ENCODE measurements around the gene AEN.

Gene AEN, protein sequence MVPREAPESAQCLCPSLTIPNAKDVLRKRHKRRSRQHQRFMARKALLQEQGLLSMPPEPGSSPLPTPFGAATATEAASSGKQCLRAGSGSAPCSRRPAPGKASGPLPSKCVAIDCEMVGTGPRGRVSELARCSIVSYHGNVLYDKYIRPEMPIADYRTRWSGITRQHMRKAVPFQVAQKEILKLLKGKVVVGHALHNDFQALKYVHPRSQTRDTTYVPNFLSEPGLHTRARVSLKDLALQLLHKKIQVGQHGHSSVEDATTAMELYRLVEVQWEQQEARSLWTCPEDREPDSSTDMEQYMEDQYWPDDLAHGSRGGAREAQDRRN

DNA sequence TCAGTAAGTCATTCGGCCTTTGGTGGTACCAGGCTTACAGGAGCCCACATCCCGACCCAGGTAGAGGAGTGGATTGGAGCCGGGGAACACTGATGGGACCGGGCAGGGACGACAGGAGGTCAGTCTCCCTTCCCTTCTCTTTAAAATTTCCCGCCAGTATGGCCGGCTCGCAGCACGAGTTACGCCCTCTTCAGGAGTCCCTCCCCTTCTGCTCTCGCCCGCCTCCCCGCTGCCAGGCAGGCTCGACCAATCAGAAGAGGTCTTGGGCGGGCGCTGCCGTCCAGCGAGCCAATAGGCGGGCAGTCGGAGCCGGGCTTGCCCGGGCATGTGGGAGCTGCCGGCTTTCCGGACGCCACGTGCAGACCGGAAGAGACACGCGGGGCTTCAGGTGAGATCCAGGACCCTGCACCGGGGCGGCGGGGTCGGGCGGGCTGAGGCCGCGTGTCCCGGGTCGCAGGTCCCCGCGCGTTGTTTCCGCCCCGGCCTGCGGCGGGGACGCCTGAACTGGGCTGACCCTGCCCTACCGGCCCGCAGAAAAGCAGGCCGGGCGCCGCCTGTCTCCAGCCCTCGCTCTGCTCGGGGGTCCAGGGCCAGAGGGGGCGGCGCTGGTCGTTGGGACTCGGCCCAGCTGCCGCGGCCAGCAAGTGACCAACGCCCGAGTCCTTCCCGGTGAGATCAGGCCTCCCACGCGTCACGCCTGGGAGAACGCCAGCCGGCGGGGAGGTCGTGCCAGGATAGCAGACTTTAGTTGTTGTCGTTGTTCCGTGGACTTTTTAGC lies at the start of gene AEN:
TSS of gene AEN (plus strand) at position 346 of the 778 bp plus-strand sequence. CDS start 4,870 bp downstream, outside the sequence.
- DNase-seq: peak; percentile 88 to 94 (median 92)

DNA sequence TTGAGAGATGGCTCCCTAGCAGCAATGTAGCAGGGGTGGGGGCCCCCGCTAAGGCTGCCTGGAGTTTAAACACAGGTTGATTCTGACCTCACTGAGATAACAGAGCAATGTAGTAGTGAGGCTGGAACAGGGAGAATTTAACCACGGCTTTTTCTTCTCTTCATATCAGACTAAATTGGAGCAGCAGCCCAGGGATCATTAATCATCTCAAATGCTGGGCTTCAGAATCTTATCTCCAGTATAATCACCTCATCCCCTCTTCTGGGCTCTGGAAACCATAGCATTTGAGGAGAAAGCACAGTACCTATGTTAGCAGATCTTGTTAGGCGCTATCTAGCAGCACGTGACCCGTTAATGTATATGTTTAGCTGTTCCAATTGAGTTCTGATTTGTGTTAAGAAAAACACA lies 49.3 kb upstream of the AEN start:
- DNase-seq: no peak

DNA sequence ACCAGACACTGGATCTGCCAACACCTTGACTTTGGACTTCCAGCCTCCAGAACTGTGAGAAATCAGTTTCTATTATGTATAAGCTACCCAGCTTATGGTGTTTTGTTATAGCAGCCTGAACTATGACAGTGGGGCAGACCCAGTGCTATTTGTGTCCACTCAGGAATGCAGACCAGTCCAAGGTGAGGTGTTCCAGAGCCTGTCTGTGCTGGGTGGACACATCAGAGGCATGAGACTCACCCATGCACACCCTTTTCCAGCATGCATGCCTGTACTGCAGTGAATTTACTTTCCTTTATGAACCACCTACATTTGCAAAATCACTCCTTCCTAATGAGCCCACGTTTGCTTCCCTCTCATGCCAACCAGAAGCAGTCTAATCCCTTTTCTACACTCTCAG lies 47.1 kb upstream of the AEN start:
- no peak for DNase-seq

DNA sequence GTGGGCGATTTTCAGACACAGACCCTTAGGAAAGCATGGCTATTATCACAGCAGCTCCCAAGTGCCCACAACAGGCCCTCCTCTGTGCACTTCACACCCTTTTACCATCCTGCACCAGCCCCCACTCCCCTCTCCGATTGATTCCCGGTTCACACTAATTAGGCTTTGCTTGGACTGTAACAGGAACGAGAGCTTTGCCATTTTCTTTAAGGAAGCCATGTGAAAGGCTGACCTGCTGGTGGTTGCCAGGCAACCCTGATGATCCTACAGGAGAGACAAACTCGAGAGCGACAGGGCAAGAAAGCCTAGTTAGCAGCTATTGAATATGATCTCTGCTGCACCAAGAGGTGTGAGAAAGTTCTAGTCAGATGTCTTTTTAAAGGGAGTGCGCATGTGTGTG lies 46.5 kb upstream of the AEN start:
- no peak for DNase-seq

DNA sequence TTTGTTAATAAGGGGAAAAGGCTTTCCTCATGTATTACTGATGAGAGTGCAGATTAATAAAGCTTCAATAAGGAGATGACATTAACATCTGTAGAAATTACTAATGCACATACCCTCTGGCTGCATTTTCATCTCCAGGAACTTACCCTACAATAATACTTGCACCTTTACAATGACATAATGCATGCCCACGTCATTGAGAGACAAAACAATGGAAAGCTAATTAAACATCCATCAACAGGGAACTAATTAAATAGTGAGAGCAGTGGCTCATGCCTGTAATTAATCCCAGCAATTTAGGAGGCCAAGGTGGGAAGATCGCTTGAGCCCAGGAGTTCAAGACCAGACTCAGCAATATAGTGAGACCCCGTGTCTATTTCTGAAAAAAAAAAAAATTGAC lies 41.8 kb upstream of the AEN start:
- DNase-seq: no peak

DNA sequence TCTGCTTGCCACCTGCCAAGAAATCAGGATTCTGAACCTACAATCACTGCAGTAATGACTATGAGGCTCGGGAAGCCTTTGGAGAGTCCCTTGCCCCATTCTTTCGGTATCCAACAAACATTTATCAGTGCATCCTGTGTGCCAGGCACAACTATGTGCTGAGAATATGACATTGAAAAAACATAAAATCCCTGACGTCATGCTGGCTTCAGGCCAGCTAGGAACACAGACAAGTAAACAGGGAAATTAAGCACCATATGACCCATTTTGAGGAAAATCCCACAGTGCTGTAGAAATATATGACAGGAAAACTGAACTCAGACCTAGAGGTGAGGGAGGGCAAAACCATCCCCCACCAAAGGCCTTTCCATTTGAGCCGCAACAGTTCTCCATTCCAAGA lies 40.6 kb upstream of the AEN start:
- DNase-seq: no peak

DNA sequence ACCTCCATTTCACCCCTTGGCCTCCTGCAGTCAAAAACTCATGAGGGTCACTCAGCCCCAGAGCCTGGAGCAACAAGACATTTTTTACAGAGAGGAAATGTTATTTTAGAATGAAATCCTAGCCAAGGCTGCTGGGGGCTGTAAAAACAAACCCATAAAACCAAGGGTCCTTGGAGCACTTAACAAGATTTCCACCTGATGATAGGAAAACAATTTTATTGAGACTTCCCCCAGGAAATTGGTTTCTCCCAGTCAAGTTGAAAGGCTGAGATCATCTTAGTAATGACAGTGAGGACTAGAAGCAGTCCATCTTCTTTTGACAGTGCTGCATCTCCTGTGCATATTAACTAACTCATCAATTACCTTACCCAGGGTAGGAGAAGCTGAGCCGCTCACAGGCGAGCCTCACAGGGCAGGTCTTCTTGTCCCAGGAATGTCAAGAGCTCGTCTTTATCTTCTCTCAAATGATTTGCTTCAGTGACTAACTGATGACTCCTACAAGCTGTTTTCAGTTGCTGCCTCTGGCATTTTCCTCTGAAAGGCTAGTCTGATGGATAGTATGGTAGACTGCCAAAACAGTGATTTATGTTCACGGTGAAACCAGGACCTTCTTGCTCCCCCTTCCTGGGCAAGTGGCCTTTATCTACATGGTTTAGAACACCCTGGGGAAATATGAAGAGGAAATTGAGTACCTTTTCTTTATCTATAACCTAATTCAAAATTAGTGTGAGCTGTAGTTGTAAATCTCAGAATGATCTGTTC lies 34.6 kb upstream of the AEN start:
- no peak for DNase-seq

DNA sequence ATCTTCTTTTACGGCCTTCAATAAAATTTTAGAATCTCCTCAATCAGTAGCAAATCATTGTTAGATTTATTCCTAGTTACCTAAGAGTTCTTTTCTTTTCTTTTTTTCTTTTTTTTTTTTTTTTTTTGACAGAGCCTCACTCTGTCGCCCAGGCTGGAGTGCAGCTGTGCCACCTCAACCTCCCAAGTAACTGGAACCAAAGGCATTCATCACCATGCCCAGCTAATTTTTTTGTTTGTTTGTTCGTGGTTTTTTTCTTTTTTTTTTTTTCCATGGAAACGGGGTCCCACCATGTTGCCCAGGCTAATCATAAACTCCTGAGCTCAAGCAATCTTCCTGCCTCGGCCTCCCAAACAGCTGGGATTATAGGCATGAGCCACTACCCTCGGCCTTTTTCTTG lies 30.4 kb upstream of the AEN start:
- no peak for DNase-seq

DNA sequence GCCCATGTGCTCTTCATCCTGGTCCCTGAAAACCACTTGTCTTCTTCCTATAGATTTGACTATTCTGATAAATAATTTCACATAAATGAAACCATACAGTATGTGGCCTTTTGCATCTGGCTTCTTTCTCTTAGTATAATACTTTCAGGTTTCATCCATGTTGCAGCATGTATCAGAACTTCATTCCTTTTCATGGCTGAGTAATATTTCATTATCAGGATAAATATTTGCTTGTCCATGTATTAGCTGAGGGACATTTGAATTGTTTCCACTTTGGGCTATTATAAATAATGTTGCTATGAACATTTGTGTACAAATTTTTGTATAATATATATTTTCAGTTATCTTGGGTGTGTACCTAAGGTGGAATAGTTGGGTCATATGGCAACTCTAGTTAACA lies 29.8 kb upstream of the AEN start:
- DNase-seq: no peak

DNA sequence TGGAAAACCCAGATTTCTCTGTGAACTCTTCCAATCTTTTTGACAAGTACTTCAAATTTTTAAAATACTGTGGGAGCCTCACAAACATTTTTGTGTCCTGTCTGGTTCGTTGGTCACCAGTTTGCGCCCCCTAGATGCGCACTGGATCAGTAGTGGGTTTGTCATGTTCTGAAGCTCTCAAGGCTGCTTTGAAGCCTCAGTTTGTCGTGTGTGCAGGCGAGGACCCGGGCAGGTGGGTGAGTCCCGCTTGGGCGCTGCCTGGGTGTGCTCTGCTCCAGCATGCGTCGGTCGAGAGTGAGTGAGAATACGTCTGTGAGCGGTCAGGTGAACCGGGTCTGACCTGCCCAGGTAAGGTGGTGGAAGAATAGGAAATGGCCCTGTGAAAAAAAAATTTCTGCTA lies 17.3 kb upstream of the AEN start:
- no peak for DNase-seq

DNA sequence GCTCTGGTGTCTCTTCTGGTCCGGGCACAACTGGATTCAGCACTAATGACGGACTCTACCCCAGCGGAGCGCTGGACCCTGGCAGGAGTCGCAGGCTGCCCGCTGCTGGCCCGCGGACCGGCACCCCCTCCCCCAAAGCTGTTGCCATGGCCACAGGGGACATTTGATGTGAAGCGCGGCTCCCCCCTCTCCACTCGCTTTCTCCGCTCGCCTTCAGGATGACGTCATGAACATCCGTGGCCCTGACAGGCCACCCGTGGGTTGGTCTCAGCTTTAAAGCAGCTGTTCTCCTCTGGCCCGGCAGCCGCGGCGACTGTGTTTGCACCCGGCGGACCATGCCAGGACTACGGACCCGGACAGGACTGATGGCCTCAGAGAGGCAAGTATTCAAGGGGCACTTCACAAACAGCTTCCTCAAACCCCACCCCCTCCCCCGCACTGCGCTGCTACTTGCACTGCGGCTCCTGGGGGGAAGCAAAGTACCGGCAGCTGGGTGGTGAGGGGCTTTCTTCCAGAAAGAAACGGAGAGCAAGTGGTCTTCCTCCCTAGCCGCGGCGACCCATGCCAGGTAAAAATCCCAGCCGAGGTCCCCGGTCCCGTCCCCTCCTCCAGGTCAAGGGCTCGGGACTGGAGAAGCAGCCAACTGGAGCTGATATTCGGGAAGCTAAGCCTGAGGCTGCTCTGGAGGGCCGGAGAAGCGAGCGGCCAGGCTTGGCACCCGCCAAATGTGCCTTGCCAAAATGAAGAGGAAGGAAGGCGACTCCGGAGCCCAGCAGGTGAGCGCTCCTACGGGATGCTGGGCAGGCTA lies 16.6 kb upstream of the AEN start:
- no peak for DNase-seq

DNA sequence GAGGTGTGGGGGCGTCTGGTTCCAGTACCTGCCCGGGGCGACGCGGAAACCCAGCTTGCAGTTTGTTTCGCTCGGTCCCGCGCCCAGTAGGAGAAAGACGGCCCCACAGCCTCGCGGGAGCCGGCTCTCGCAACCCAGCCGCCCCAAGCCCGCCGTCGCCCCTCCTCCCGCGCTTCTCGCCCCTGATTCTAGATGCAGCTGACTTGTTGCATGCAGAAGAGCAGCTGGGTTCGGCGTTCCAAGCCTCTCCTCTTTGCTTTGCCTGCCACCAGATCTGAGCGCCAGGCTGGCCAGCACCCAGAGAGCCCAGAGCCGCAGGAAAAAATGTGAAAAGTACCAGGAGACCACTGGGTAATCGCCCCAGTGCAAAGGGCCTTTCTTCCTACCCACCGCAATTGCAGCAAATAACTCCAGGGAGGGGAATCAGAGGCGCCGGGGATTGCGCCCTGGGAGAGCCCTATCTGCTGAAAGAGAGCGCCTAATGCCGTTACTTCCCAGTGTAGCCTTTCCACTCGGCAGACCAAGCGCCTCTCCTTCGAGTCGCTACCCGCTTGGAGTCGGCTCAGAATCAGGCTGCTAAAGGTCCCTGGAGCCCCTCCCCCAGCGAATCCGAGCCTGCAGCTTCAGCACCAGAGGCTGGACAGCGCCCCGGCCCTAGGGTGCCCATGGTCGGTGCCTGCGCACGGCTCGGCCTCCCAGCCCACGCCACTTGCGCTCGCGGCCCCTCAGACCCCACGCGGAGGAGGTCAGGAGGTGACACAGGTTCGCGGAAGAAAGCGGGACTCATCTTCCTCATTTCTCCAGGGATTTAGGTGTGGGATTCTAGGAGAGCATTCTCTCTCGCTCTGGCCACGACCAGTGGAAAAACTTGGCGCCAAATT lies 15.7 kb upstream of the AEN start:
- peak; percentile 20 to 57 (median 44) for DNase-seq

DNA sequence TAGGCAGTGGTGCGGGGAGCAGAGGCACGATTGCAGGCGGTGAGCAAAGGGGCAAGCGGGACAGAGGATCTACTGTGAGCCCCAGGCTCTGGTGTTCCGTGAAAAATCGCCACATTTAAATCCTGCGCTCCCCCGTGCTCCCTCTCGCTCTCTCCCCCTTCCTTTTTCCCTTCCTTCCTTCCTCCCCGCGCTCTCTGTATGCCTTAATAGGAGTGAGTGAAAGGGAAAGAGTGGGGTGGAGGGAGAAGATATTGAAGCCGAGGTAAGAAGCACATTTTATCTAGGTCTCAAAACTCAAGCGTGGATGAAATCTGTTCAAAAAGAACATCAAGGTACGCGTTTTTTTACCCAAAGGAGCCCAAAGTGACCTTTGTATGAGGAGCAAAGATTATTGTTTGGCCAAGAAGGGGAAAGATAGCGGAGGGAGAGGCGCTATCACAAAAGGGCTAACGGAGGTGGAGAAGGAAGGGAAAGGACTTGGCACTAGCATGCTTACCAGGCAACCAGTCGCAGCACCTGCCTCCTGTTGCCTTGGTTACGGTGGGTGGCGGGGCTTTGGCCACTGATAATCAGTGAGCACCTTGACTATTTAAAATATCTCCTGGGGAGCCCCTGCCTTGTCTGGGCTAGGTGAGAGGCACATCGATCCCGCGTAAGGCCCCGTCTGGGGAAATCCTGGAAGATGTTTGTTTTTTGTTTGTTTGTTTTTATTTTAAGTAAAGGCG lies 14.9 kb upstream of the AEN start:
- DNase-seq: no peak

DNA sequence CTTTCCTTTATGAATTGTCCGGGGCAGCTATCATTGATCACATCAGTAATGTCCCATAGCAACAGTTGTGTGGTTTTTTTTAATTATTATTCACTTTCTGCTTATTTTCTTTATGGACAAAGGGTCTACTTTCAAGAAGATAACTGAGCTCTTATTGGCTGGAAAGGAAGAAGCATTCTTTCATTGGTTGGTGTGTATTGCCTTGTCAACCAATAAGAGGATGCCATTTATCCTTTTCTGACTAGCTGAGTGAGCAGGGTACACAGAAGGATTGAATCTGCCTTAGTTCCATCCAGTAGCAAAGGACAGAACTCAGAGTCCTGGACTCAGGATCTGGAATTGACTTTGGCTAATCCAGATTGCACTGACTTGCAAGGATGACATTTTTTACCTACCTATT lies 13.2 kb upstream of the AEN start:
- no peak for DNase-seq

DNA sequence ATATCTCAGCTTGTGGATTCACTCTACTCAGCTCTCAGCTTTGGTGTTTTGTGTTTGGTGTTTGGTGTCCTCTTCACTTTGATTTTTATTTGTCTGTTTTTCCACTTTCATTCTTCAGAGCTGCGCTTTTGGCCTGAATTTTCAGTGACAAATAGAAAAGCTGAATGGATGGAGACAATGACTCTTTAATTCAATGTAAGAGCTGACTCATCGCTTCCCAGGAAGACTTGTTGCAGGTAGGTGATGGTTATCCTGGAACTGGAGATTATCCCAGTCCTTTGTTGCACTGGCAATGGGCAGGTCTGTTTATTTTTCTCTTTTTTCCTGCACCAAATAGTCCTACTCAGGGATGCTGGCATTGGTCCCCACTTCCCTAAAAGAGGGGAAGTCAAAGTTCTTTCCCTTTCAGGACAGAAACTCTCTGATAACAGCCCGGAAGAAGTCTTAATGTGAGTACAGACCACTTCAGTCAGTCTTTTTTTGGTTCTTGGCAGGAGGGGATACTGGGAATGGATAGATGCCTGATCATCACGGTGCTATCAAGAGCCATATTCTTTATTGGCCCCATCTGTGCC lies 12.4 kb upstream of the AEN start:
- DNase-seq: no peak

DNA sequence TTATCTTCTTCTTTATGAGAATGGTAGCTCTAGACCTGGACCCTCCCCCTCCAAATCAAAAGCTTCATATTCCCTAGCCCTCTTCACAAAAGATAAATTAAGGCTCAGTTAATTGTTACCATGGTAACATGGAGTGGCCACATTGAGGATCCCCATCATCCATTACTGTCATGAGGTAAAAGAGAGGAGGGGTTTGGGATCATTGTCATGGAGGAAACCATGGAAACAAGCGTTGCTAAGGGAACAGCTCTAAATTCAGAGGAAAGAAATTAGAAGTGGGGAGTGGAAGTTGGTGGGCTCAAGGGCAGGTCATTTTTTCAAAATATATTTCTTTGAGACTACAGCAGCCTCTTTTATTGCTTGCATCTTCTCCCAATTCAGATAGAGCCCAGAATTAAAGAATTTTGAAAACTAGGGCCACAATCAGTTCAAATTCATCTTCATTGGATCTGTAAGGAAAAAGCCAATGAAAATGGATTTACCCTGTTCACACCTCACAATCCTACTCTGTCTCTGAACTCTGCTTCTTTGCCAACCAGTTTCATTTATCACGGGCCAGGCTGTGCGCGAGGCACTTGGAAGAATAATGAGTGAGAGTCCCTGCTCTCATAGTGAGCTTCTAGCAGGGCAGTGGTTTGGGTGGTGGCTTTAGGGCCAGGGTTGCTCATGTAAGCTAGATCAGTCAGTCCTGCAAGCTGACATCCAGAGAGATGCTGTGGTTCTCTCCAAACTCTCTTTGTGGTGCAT lies 11.6 kb upstream of the AEN start:
- DNase-seq: no peak

DNA sequence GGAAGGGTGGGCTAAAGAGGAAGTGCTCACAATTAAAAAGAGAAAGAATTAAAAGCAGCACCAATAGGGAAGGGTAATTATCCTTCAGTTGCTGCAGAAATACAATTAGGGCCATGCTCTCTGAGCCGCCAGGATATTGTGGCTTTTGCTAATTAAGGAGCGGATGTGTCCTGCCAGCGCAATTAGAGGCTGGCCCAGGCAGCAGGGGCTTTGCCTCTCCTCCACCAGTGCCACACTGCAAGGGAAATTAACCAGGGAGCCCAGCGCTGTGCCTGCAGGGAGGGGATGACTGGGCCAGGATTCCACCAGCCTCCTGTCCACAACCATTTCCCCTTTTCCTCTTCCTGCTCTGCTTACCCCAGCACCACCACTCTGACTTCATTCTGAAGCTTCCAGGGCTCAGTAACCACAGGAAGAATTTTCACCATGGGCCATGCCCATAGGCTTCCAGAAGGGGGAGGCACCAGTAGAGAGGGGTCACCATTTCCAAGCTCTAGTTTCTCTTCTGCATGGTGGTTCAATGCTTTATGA lies 10.4 kb upstream of the AEN start:
- no peak for DNase-seq

DNA sequence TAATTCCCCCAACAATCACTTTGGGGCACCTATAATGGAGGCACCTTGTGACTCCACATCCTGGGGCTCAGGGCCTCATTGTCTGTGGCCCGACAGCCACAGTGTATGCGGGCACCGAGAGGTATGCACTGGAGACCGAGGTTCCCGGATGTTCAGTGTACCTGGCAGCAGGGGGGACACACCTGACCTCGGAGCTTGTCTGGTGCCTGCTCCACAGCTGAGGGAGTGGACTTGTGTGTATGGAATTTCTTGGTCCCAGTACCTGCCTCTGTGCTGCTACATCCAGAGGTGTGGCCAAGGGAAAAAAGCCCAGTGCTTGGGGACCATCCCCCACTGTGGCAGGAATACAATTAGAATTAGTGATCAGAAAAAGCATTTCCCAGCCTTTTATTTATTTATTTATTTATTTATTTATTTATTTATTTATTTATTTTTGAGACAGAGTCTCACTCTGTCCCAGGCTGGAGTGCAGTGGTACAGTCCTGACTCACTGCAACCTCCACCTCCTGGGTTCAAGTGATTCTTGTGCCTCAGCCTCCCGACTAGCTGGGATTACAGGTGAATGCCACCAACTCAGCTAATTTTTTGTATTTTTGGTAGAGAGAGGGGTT lies 8.8 kb upstream of the AEN start:
- DNase-seq: no peak
